Adrenal gland (tissue), 5 donors: ENCODE results near the gene PAQR4.

ENCODE experiments used
- POLR2A ChIP-seq, 2 donors: fragments of 450-650 bp; IDR thresholded peaks; one replicate each; pipeline ENCODE4 v1.6.1; 2017; ENCODE audit warnings: antibody characterized with exemption in 2 of 2, mild to moderate bottlenecking in 2 of 2, moderate library complexity in 1 of 2
- TF ChIP-seq, protein P1 (sequence below), 6 experiments: fragments of 450-650 bp in 4 of 6; fragments of 200-600 bp in 2 of 6; sonication (generic) in 1 of 6; IDR thresholded peaks; 1 replicate in 5 of 6; 2 replicates in 1 of 6; pipeline versions ENCODE4 v1.5.1 to v1.8.0; 2016 to 2021; ENCODE audit warnings: antibody characterized with exemption in 6 of 6, mild to moderate bottlenecking in 2 of 6, moderate library complexity in 1 of 6
- donor health status: DM: no; HTN: no; CAD: no.

DNA sequence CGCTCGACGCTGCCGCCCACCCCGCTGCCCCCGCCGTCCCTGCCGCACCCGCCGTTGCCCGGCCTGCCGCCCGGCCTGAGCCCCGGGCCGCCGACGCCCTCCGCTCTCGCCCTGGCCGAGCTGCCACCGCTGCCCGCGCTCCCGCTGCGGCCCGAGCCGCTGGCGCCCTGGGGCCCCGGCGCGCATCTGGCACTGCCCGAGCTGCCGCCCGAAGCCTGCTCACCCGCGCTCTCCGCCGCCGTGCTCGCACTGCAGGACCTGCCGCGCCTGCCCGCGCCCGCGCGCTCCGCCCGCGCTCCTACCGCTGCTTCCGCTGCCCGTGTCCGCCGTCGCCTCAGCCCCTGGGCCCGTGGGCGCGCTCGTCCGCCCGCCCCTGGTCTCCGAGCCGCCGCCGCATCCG is 35.2 kb downstream of the PAQR4 start:
- TF ChIP-seq POLR2A (IDR thresholded peaks at IDR 0.05), result no peak
- TF ChIP-seq, protein P1, sequence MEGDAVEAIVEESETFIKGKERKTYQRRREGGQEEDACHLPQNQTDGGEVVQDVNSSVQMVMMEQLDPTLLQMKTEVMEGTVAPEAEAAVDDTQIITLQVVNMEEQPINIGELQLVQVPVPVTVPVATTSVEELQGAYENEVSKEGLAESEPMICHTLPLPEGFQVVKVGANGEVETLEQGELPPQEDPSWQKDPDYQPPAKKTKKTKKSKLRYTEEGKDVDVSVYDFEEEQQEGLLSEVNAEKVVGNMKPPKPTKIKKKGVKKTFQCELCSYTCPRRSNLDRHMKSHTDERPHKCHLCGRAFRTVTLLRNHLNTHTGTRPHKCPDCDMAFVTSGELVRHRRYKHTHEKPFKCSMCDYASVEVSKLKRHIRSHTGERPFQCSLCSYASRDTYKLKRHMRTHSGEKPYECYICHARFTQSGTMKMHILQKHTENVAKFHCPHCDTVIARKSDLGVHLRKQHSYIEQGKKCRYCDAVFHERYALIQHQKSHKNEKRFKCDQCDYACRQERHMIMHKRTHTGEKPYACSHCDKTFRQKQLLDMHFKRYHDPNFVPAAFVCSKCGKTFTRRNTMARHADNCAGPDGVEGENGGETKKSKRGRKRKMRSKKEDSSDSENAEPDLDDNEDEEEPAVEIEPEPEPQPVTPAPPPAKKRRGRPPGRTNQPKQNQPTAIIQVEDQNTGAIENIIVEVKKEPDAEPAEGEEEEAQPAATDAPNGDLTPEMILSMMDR (IDR thresholded peaks at IDR 0.05), result no peak
